ENCODE results near the gene LCN12.

Gene LCN12

GRCh38 chr9:136951541-136952320, at the start of gene LCN12:
Gene LCN12, plus strand, starts transcription at chr9:136952273. Its CDS starts 55 bp downstream, at chr9:136952328.
- in situ Hi-C loops (cut with MboI; ENCODE audit: low pct_unique_long_range_greater_than_20kb, low sequenced_read_pairs, unreplicated experiment): no loop called here
- DNase-seq (ENCODE audit: low spot score): no peak
- TF ChIP-seq CTCF (IDR thresholded peaks at IDR 0.05; ENCODE audit: extremely low read depth, insufficient read depth, missing control alignments): no peak

- DNase-seq (ENCODE audit: low spot score): no peak
- no peak for TF ChIP-seq CTCF (IDR thresholded peaks at IDR 0.05; ENCODE audit: extremely low read depth, insufficient read depth, missing control alignments)
- in situ Hi-C loops (cut with MboI; ENCODE audit: low pct_unique_long_range_greater_than_20kb, low sequenced_read_pairs, unreplicated experiment): no loop called here
Measured at GRCh38 chr9:136903041-136903554, 49.0 kb upstream of the LCN12 start.

- no peak for DNase-seq (ENCODE audit: low spot score)
- in situ Hi-C loops (cut with MboI; ENCODE audit: low pct_unique_long_range_greater_than_20kb, low sequenced_read_pairs, unreplicated experiment): no loop called here
- no peak for TF ChIP-seq CTCF (IDR thresholded peaks at IDR 0.05; ENCODE audit: extremely low read depth, insufficient read depth, missing control alignments)
Measured at GRCh38 chr9:136906266-136906665, 45.8 kb upstream of the LCN12 start.

- DNase-seq (ENCODE audit: low spot score): no peak
- TF ChIP-seq CTCF (IDR thresholded peaks at IDR 0.05; ENCODE audit: extremely low read depth, insufficient read depth, missing control alignments): no peak
- in situ Hi-C loops (cut with MboI; ENCODE audit: low pct_unique_long_range_greater_than_20kb, low sequenced_read_pairs, unreplicated experiment): no loop called here
Measured at GRCh38 chr9:136907011-136907914, 44.8 kb upstream of the LCN12 start.

GRCh38 chr9:136910197-136910900, 41.7 kb upstream of the LCN12 start:
- no peak for DNase-seq (ENCODE audit: low spot score)
- in situ Hi-C loops (cut with MboI; ENCODE audit: low pct_unique_long_range_greater_than_20kb, low sequenced_read_pairs, unreplicated experiment): no loop called here
- TF ChIP-seq CTCF (IDR thresholded peaks at IDR 0.05; ENCODE audit: extremely low read depth, insufficient read depth, missing control alignments): no peak

- in situ Hi-C loops (cut with MboI; ENCODE audit: low pct_unique_long_range_greater_than_20kb, low sequenced_read_pairs, unreplicated experiment): no loop called here
- no peak for DNase-seq (ENCODE audit: low spot score)
- TF ChIP-seq CTCF (IDR thresholded peaks at IDR 0.05; ENCODE audit: extremely low read depth, insufficient read depth, missing control alignments): no peak
Measured at GRCh38 chr9:136910901-136911245, 41.2 kb upstream of the LCN12 start.

Data from GM13977 (cell line).